Heart left ventricle (tissue), 16 donors: ENCODE data around the gene FOXP1. TPM values are rescaled to one million over a fixed set of nuclear protein-coding genes. Genes with fewer than 3 reads are reported as not detected.

Experiments used
- ATAC-seq, 4 donors: fragments of 200-7000 bp; cut with Tn5 transposase; one replicate each; pipeline ENCODE4 v1.9.1; 2020 to 2022; ENCODE audit warnings: moderate library complexity in 4 of 4, mild to moderate bottlenecking in 3 of 4, moderate number of reproducible peaks in 1 of 4
- DNase-seq, 5 donors: peaks; one replicate each; pipeline ENCODE4 v3.0.0-alpha.2; 2020
- H3K27ac ChIP-seq, 12 donors: fragments of 200-600 bp; sonication (generic) in 4 of 12; one replicate each; pipeline versions ENCODE4 v1.5.0 to v1.8.0; 2016 to 2022; ENCODE audit warnings: mild to moderate bottlenecking in 2 of 12
- H3K27me3 ChIP-seq, 9 donors: fragments of 200-600 bp; sonication (generic) in 2 of 9; one replicate each; pipeline versions ENCODE4 v1.5.1 to v1.8.0; 2016 to 2022; ENCODE audit warnings: mild to moderate bottlenecking in 3 of 9
- H3K36me3 ChIP-seq, 9 donors: fragments of 200-600 bp; sonication (generic) in 2 of 9; one replicate each; pipeline versions ENCODE4 v1.5.0 to v1.8.0; 2018 to 2022; ENCODE audit warnings: mild to moderate bottlenecking in 2 of 9
- H3K4me1 ChIP-seq, 12 donors: fragments of 200-600 bp; sonication (generic) in 4 of 12; one replicate each; pipeline versions ENCODE4 v1.5.0 to v1.8.0; 2016 to 2022; ENCODE audit warnings: mild to moderate bottlenecking in 3 of 12
- H3K4me3 ChIP-seq, 12 donors: fragments of 200-600 bp; sonication (generic) in 4 of 12; one replicate each; pipeline versions ENCODE4 v1.5.0 to v1.8.0; 2017 to 2022; ENCODE audit warnings: mild to moderate bottlenecking in 9 of 12, moderate library complexity in 4 of 12
- H3K9me3 ChIP-seq, 12 donors: fragments of 200-600 bp; sonication (generic) in 4 of 12; one replicate each; pipeline versions ENCODE4 v1.5.0 to v1.8.0; 2016 to 2022; ENCODE audit warnings: mild to moderate bottlenecking in 1 of 12
- POLR2A ChIP-seq, 2 donors: fragments of 450-650 bp; IDR thresholded peaks; one replicate each; pipeline ENCODE4 v1.6.1; 2017; ENCODE audit warnings: antibody characterized with exemption in 2 of 2, mild to moderate bottlenecking in 2 of 2, moderate library complexity in 2 of 2
- WGBS, 4 donors: extraction: QIAGEN DNeasy Blood & Tissue Kit in 2 of 4; methylation state at CpG; one replicate each; pipeline versions ENCODE4 v1.1.5 to v1.1.7; 2013 to 2018; 5-methylcytosine and 5-hydroxymethylcytosine counted together
- intact Hi-C, 10 donors: fragments of 100-400 bp; cut with DNase I; formaldehyde crosslinking; loops; one replicate each; pipeline versions ENCODE4 v1.11.1 to v1.14.2; 2022
- microRNA counts, 2 donors: library from miRNA; unstranded; fragments of <30 nt; microRNA quantifications; one replicate each; lab custom pipeline; 2016
- microRNA-seq, 4 donors: library from miRNA; unstranded; fragments of <30 nt; microRNA quantifications; one replicate each; pipeline versions ENCODE4 to v1.2.0, GENCODE V29; 2017 to 2020
- polyA plus RNA-seq, 2 donors: library from polyadenylated mRNA; stranded (reverse); fragments of 200-250 nt; gene quantifications; one replicate each; pipeline ENCODE4 v1.2.3, GENCODE V29; 2013
- total RNA-seq, 9 donors: library from RNA; depleted of rRNA in 2 of 9; stranded (reverse); fragments of >200 nt in 2 of 9; fragmentation: NEBNext Ultra II Directional in 3 of 9; extraction: Animal tissue kit (Norgen Biotek cat#: 25700) in 3 of 9; gene quantifications; one replicate each; pipeline versions ENCODE4 v1.1.0 to v1.2.4, GENCODE V29; 2016 to 2023
- TF ChIP-seq, protein P1 (sequence below), 12 donors: fragments of 200-600 bp; sonication (generic) in 4 of 12; IDR thresholded peaks; one replicate each; pipeline versions ENCODE4 v1.5.0 to v1.8.0; 2018 to 2022; ENCODE audit warnings: antibody characterized with exemption in 12 of 12, mild to moderate bottlenecking in 5 of 12
- donor health status: ischemic (EF 13 %, LVEDD 7.1; RV severe dilation, severe dysfunction).
- donor health status: healthy with polysubstance abuse.
- donor health status: DM: no; HTN: yes; CAD: no.
- donor health status: DM: no; HTN: no; CAD: no.
- donor health status: ischemic (EF 25% LVEDD 6.9; RV normal size, moderate dysfunction).
- donor health status: ischemic (EF 25% LVEDD 5.7; RV mildly dilated, moderate dysfunction).
- donor health status: healthy.
- donor health status: DM: yes; HTN: yes; CAD: no.
- donor health status: ischemic (EF 35%, LVEDD 5.7; RV mildly dilated, moderate dysfunction).
- donor health status: nonischemic (EF 11% LVEDD 7.7; RV severe dilation, severe dysfunction).
- donor health status: DM: yes; HTN: yes; CAD: no.
- donor health status: PGD.
- donor health status: ischemic (EF 29% LVEDD 5.4; RV normal size, mild dysfunction).
- donor health status: nonischemic (EF 23%, LVEDD 6.1; RV moderate dilation, normal function).

The FOXP1 gene
- total and polyA plus RNA-seq, 11 donors: 14.9 to 67.8 (median 41.1) TPM

DNA sequence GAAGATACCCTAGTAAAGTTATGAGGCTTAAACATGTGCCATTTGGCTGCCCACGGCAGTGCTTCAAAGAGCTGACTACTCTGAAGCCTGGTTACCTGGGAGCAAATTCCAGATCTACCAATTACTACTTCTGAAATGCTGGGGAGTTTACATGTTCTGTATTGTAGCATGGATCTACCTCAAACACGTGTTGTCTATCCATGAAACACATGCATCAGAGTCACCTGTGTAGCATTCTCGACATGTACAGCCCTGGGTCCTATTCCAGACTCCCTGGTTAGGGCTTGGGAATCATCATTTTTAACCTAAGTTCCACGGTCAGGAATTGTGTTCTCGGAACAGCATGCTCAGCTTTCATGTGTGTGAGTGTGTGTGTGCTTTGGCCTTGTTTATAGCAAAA, 671.8 kb downstream of the FOXP1 start:
- TF ChIP-seq, protein P1, sequence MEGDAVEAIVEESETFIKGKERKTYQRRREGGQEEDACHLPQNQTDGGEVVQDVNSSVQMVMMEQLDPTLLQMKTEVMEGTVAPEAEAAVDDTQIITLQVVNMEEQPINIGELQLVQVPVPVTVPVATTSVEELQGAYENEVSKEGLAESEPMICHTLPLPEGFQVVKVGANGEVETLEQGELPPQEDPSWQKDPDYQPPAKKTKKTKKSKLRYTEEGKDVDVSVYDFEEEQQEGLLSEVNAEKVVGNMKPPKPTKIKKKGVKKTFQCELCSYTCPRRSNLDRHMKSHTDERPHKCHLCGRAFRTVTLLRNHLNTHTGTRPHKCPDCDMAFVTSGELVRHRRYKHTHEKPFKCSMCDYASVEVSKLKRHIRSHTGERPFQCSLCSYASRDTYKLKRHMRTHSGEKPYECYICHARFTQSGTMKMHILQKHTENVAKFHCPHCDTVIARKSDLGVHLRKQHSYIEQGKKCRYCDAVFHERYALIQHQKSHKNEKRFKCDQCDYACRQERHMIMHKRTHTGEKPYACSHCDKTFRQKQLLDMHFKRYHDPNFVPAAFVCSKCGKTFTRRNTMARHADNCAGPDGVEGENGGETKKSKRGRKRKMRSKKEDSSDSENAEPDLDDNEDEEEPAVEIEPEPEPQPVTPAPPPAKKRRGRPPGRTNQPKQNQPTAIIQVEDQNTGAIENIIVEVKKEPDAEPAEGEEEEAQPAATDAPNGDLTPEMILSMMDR (IDR thresholded peaks at IDR 0.05): no peak
- TF ChIP-seq POLR2A (IDR thresholded peaks at IDR 0.05): no peak
- H3K9me3 ChIP-seq: no peaks in the 10 kb centered on the region
- no peak overlapping the region for H3K4me3 ChIP-seq
- H3K27ac ChIP-seq: no peak overlapping the region
- intact Hi-C loops: no loop called here
- no peak for DNase-seq
- H3K27me3 ChIP-seq: no peaks in the 10 kb centered on the region
- WGBS, 4 donors: 90 to 92% (median 90%) methylated on average over 5 of the region's 5 CpGs
- H3K4me1 ChIP-seq: no peaks in the 10 kb centered on the region
- no peak for ATAC-seq
- no peaks in the 10 kb centered on the region for H3K36me3 ChIP-seq

DNA sequence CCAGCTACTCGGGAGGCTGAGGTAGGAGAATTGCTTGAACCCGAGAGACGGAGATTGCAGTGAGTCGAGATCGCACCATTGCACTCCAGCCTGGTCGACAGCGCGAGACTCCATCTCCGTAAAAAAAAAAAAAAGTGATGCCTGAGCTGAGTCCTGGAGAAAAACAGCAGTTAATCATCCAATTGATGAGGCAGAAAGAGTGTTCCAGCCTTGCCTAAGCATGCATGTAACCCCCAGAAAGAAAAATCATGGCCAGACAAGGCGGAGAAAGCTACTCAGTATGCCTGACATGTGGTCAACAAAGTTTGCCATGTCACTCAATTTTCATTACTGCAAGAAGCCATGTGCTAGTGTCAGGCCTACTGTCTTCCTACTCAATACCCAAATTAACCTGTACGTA, 678.0 kb downstream of the FOXP1 start:
- Histone ChIP-seq H3K27ac (no peak overlapping the region), H3K27me3 (no peaks in the 10 kb centered on the region), H3K4me1 (no peaks in the 10 kb centered on the region), H3K9me3 (peaks cover 0 to 12% (median 0%) of the 10 kb centered on the region in 12 donors), H3K4me3 (no peak overlapping the region), H3K36me3 (no peaks in the 10 kb centered on the region)
- TF ChIP-seq, protein P1 (IDR thresholded peaks at IDR 0.05): no peak
- no peak for TF ChIP-seq POLR2A (IDR thresholded peaks at IDR 0.05)
- intact Hi-C loops: no loop called here
- ATAC-seq (no peak), DNase-seq (no peak)
- WGBS, 4 donors: 93 to 96% (median 95%) methylated on average over 11 of the region's 11 CpGs

MicroRNA genes within 50 kb of the gene (microRNA counts, 767-probe panel; counts per million panel counts)
- microRNA hsa-miR-1284 (lab: Ali Mortazavi, UCI): 1,458 to 1,940 counts per million in 2 donors

Small RNA genes lying within 50 kb of the gene (microRNA-seq; reads per million reads assigned to microRNA genes)
- gene MIR1284: 0.90 to 7.2 (median 2.2) reads per million in 4 donors

Other genes starting within 250 kb of the FOXP1 start
- 10 to 100 TPM; 28.5 to 53.0 (median 47.1) TPM for gene EIF4E3, start 141.7 kb upstream of the FOXP1 start, total RNA-seq
- 10 to 100 TPM; 18.4 to 23.1 TPM for gene EIF4E3, start 141.7 kb upstream of the FOXP1 start, polyA plus RNA-seq
- gene GPR27, start 170.1 kb upstream of the FOXP1 start, total RNA-seq: 1 to 10 TPM; 2.0 to 8.0 (median 5.8) TPM
- under 1 TPM; 0.57 to 0.69 TPM for gene GPR27, start 170.1 kb upstream of the FOXP1 start, polyA plus RNA-seq
- under 1 TPM in 6 of 9 donors, not detected in 3; 0.17 to 0.49 (median 0.28) TPM for gene PROK2, start 201.4 kb upstream of the FOXP1 start, total RNA-seq
- under 1 TPM in 1 of 2 donors, not detected in 1; 0.24 TPM for gene PROK2, start 201.4 kb upstream of the FOXP1 start, polyA plus RNA-seq